HepG2 (cell line): Measurements from ENCODE around the gene TTLL10. TPM values are rescaled to one million over a fixed set of nuclear protein-coding genes. Genes with fewer than 3 reads are reported as not detected.

Experiments
- BHLHE40 ChIP-seq: IDR thresholded peaks from 2 replicates; pipeline ENCODE4 v1.6.1; 2011; ENCODE audit warnings: low read length, improper control_type of control experiment
- DDIT3 ChIP-seq: sonication (generic); formaldehyde crosslinking; IDR thresholded peaks from 2 replicates; pipeline ENCODE4 v1.4.0; 2020; ENCODE audit warnings: mild to moderate bottlenecking, missing genetic modification reagents
- DNMT3B ChIP-seq: conservative IDR thresholded peaks from 2 replicates; pipeline ENCODE4 v1.6.1; 2016; ENCODE audit warnings: missing biosample characterization, control low read depth
- FLYWCH1 ChIP-seq: sonication (generic); formaldehyde crosslinking; IDR thresholded peaks from 2 replicates; pipeline ENCODE4 v1.8.1; 2023; ENCODE audit warnings: mild to moderate bottlenecking, missing genetic modification reagents
- FOSL1 ChIP-seq: sonication (generic); formaldehyde crosslinking; IDR thresholded peaks from 2 replicates; pipeline ENCODE4 v1.9.0; 2021; ENCODE audit warnings: missing genetic modification reagents, borderline replicate concordance
- GATA4 ChIP-seq: sonication (generic); IDR thresholded peaks from 2 replicates; pipeline ENCODE4 v1.6.1; 2016; ENCODE audit warnings: antibody characterized with exemption, low read depth, borderline replicate concordance
- HES4 ChIP-seq: sonication (generic); formaldehyde crosslinking; IDR thresholded peaks from 2 replicates; pipeline ENCODE4 v1.9.0; 2021; ENCODE audit warnings: mild to moderate bottlenecking, missing genetic modification reagents, borderline replicate concordance
- HOXA3 ChIP-seq: sonication (generic); formaldehyde crosslinking; IDR thresholded peaks from 2 replicates; pipeline ENCODE4 v1.5.0; 2020; ENCODE audit warnings: missing genetic modification reagents
- KDM5A ChIP-seq: fragments of 200-600 bp; sonication (generic); IDR thresholded peaks from 2 replicates; pipeline ENCODE4 v1.7.0; 2018; ENCODE audit warnings: antibody characterized with exemption, mild to moderate bottlenecking, low read length, borderline replicate concordance
- MED13 ChIP-seq: sonication (generic); formaldehyde crosslinking; IDR thresholded peaks from 2 replicates; pipeline ENCODE4 v1.5.0; 2020; ENCODE audit warnings: missing genetic modification reagents
- MIER2 ChIP-seq: IDR thresholded peaks from 2 replicates; pipeline ENCODE4 v1.6.1; 2016; ENCODE audit warnings: missing biosample characterization, missing genetic modification reagents
- NFRKB ChIP-seq: fragments of 450-650 bp; IDR thresholded peaks from 2 replicates; pipeline ENCODE4 v1.6.1; 2017
- RFXANK ChIP-seq: IDR thresholded peaks from 2 replicates; pipeline ENCODE4 v1.6.1; 2016
- SATB2 ChIP-seq: sonication (generic); formaldehyde crosslinking; IDR thresholded peaks from 2 replicates; pipeline ENCODE4 v1.5.0; 2020; ENCODE audit warnings: missing genetic modification reagents
- SMAD9 ChIP-seq: sonication (generic); formaldehyde crosslinking; IDR thresholded peaks from 2 replicates; pipeline ENCODE4 v1.5.1; 2020; ENCODE audit warnings: mild to moderate bottlenecking, missing genetic modification reagents
- SMYD3 ChIP-seq: sonication (generic); formaldehyde crosslinking; IDR thresholded peaks from 2 replicates; pipeline ENCODE4 v1.8.1; 2023; ENCODE audit warnings: mild to moderate bottlenecking, missing genetic modification reagents
- TBP ChIP-seq: sonication (generic); formaldehyde crosslinking; IDR thresholded peaks from 2 replicates; pipeline ENCODE4 v1.5.0; 2020; ENCODE audit warnings: missing genetic modification reagents
- YEATS4 ChIP-seq: sonication (generic); formaldehyde crosslinking; IDR thresholded peaks from 2 replicates; pipeline ENCODE4 v1.4.0; 2020; ENCODE audit warnings: missing genetic modification reagents, borderline replicate concordance
- ZBTB37 ChIP-seq: sonication (generic); formaldehyde crosslinking; IDR thresholded peaks from 2 replicates; pipeline ENCODE4 v1.4.0; 2020; ENCODE audit warnings: mild to moderate bottlenecking, missing genetic modification reagents
- ZBTB39 ChIP-seq: sonication (generic); formaldehyde crosslinking; IDR thresholded peaks from 2 replicates; pipeline ENCODE4 v1.5.0; 2020; ENCODE audit warnings: missing genetic modification reagents
- ZFP36 ChIP-seq: fragments of 150-350 bp; IDR thresholded peaks from 2 replicates; pipeline ENCODE4 v1.6.1; 2018; ENCODE audit warnings: borderline replicate concordance, low read length, low read depth; ENCODE audit not compliant: partially characterized antibody
- ZNF432 ChIP-seq: sonication (generic); formaldehyde crosslinking; IDR thresholded peaks from 2 replicates; pipeline ENCODE4 v1.5.0; 2020; ENCODE audit warnings: missing genetic modification reagents, mild to moderate bottlenecking, borderline replicate concordance
- ZNF567 ChIP-seq: sonication (generic); formaldehyde crosslinking; IDR thresholded peaks from 2 replicates; pipeline ENCODE4 v1.8.1; 2023; ENCODE audit warnings: mild to moderate bottlenecking, missing genetic modification reagents, borderline replicate concordance
- ZNF616 ChIP-seq: sonication (generic); formaldehyde crosslinking; IDR thresholded peaks from 2 replicates; pipeline ENCODE4 v1.5.0; 2020; ENCODE audit warnings: low read depth, mild to moderate bottlenecking, missing genetic modification reagents
- polyA plus RNA-seq, 8 experiments: library from polyadenylated mRNA; depleted of rRNA in 3 of 8; stranded (reverse) in 7 of 8; unstranded in 1 of 8; fragments of >200 nt; fragmentation: Illumina TruSeq in 4 of 8; extraction: Trizol in 4 of 8; gene quantifications; 2 replicates each; pipeline versions ENCODE4 v1.2.1 to v1.2.3, GENCODE V29; 2011 to 2016; ENCODE audit warnings: low read depth in 4 of 8, missing spikeins in 1 of 8, mixed read lengths in 1 of 8; ENCODE audit not compliant: insufficient read depth in 1 of 8
- total RNA-seq, 5 experiments: library from RNA; depleted of rRNA; stranded (reverse); fragments of >200 nt; fragmentation: Illumina TruSeq; extraction: Trizol; gene quantifications; 2 replicates each; pipeline ENCODE4 v1.2.3, GENCODE V29; 2016; ENCODE audit warnings: low read depth in 1 of 5
- TF ChIP-seq, protein P1 (sequence below), 2 experiments: sonication (generic) in 1 of 2; formaldehyde crosslinking in 1 of 2; IDR thresholded peaks; 2 replicates each; pipeline versions ENCODE4 v1.5.1 to v1.6.1; 2011 to 2020; ENCODE audit warnings: borderline replicate concordance in 1 of 2, low read depth in 1 of 2, low read length in 1 of 2, mild to moderate bottlenecking in 1 of 2, missing genetic modification reagents in 1 of 2, moderate library complexity in 1 of 2

TTLL10 gene
- total and polyA plus RNA-seq, 2 of the 13 experiments (the other 11 are each of a cell fraction or from before 2014, with no cell fraction given): not detected

DNA sequence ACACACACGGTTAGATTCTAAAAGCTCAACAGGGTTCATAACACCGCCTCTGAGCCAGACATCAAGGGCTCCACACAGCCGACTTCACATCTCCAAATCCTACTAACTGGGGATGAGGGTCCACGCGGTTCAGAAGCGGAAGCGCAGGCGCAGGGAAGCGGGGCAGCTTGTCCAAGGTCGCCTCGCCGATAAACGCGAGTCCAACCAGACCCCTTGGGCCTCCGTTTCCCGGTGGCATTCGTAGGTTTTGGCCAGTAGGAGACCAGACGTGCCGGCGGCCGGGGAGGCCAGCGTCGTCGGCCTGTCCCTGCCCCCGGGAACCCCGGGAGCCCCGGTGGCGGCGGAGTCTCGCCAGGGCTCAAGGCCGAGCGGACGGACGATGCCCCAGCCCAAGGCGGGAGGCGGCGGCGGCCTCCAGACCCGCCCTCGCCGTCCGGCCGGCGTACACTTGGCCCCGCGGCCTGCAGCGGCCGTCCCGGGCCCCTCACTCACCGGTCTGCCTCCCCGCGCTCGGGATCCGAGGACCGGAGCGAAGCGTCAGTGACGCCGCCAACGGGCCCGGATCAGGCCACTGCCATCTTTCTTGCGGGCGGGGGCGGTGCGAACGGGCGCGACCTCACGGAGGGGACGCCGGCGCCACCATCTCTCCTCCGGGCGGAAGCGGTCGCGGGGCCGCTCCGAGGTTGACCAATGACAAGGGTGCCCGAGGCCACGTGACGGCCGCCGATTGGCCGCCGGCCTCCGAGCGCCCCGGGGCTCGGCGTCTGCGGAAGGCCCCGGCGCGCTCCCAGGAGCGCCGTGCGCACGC, 57.9 kb downstream of the TTLL10 start, which contains the start of gene SDF4 (continued):
- no peak for TF ChIP-seq MIER2 (CRISPR knock-in tag)
- no peak for TF ChIP-seq ZFP36
- TF ChIP-seq HES4 (CRISPR knock-in tag): peak; percentile 86
- TF ChIP-seq SATB2 (CRISPR knock-in tag): no peak
- no peak for TF ChIP-seq NFRKB
- TF ChIP-seq RFXANK (CRISPR knock-in tag): no peak
- no peak for TF ChIP-seq DDIT3 (CRISPR knock-in tag)
- peak; percentile 75 for TF ChIP-seq YEATS4 (CRISPR knock-in tag)
- TF ChIP-seq GATA4: peak; percentile 62; the same call in 1 of the 2 replicates
- no peak for TF ChIP-seq ZNF432 (CRISPR knock-in tag)
- 0 out of 2 replicates have a peak, but pooled peaks have one; percentile 65 for TF ChIP-seq ZBTB39 (CRISPR knock-in tag)
- no peak for TF ChIP-seq TBP (CRISPR knock-in tag)
- TF ChIP-seq DNMT3B (CRISPR knock-in tag): no peak; the same call in 1 of the 2 replicates
- TF ChIP-seq SMAD9: no peak
- no peak for TF ChIP-seq ZNF567 (CRISPR knock-in tag)
- TF ChIP-seq BHLHE40: 0 out of 2 replicates have a peak, but pooled peaks have one; percentile 6
- TF ChIP-seq FLYWCH1: no peak
- TF ChIP-seq SMYD3 (CRISPR knock-in tag): no peak
- TF ChIP-seq HOXA3 (CRISPR knock-in tag): peak; percentile 100
- TF ChIP-seq, protein P1, sequence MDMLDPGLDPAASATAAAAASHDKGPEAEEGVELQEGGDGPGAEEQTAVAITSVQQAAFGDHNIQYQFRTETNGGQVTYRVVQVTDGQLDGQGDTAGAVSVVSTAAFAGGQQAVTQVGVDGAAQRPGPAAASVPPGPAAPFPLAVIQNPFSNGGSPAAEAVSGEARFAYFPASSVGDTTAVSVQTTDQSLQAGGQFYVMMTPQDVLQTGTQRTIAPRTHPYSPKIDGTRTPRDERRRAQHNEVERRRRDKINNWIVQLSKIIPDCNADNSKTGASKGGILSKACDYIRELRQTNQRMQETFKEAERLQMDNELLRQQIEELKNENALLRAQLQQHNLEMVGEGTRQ (IDR thresholded peaks at IDR 0.05; ENCODE audit: low read depth, low read length): peak; percentile 90
- TF ChIP-seq, protein P1 (CRISPR knock-in tag; IDR thresholded peaks at IDR 0.05; ENCODE audit: borderline replicate concordance): peak; percentile 82; the same call in 1 of the 2 replicates
- TF ChIP-seq ZBTB37: no peak
- peak; percentile 67 for TF ChIP-seq ZNF616 (CRISPR knock-in tag)
- TF ChIP-seq KDM5A: peak; percentile 52; the same call in 1 of the 2 replicates
- TF ChIP-seq FOSL1 (CRISPR knock-in tag): no peak
- TF ChIP-seq MED13 (CRISPR knock-in tag): no peak
